Activated CD4-positive, alpha-beta T cell treated with anti-CD3 and anti-CD28 coated beads, Interleukin-2, amount 10 ng/mL, durations not matched to agents 7 days and 5 days (primary cell): ENCODE data around the gene PCBD2. TPM values are rescaled to one million over a fixed set of nuclear protein-coding genes. Genes with fewer than 3 reads are reported as not detected.
"Not testable (repeated sequence)": the region's sequence is repeated elsewhere in the genome, so short reads cannot be mapped to it uniquely, and the experiment has no call there.

Experiments
- CTCF ChIA-PET: fragments of 350-600 bp; sonication (Branson Sonifier 250); formaldehyde crosslinking; loops from one replicate; lab custom pipeline; 2021; ENCODE audit warnings: antibody characterized with exemption; lab: Charles Lee
- POLR2A ChIA-PET: fragments of 350-600 bp; sonication (Branson Sonifier 250); formaldehyde crosslinking; loops from one replicate; lab custom pipeline; 2021; ENCODE audit warnings: antibody characterized with exemption; lab: Charles Lee
- DNase-seq: peaks from one replicate; pipeline ENCODE4 v3.0.0-alpha.2; 2020
- H3K27ac Mint-ChIP-seq: one replicate; pipeline ENCODE4 v1.8.0; 2021; ENCODE audit warnings: mild to moderate bottlenecking, moderate library complexity, mixed read lengths
- H3K27me3 Mint-ChIP-seq: one replicate; pipeline ENCODE4 v1.8.0; 2021; ENCODE audit warnings: mixed read lengths
- H3K36me3 Mint-ChIP-seq: one replicate; pipeline ENCODE4 v1.8.0; 2021; ENCODE audit warnings: low read depth, mixed read lengths
- H3K4me1 Mint-ChIP-seq: one replicate; pipeline ENCODE4 v1.8.0; 2021; ENCODE audit warnings: mixed read lengths
- H3K4me3 Mint-ChIP-seq: one replicate; pipeline ENCODE4 v1.8.0; 2021; ENCODE audit warnings: mild to moderate bottlenecking, moderate library complexity, mixed read lengths
- H3K9me3 Mint-ChIP-seq: one replicate; pipeline ENCODE4 v1.8.0; 2021; ENCODE audit warnings: mixed read lengths
- total RNA-seq, 2 experiments: library from RNA; stranded (reverse); gene quantifications; one replicate each; pipeline ENCODE4 v1.2.3, GENCODE V29; 2021

The PCBD2 gene
- total RNA-seq, 2 experiments from 2014 or later = 15.4 to 15.7 TPM

GRCh38 chr5:134997015-134997414, 92.1 kb downstream of the PCBD2 start:
- H3K27ac Mint-ChIP-seq = no peak overlapping the region
- POLR2A ChIA-PET = no interaction called here
- no peaks in the 10 kb centered on the region for H3K36me3 Mint-ChIP-seq
- no peaks in the 10 kb centered on the region for H3K4me1 Mint-ChIP-seq
- no peaks in the 10 kb centered on the region for H3K9me3 Mint-ChIP-seq
- DNase-seq = no peak
- no peak overlapping the region for H3K4me3 Mint-ChIP-seq
- no peaks in the 10 kb centered on the region for H3K27me3 Mint-ChIP-seq
- CTCF ChIA-PET = no interaction called here

GRCh38 chr5:134998068-134998467, 93.1 kb downstream of the PCBD2 start:
- CTCF ChIA-PET, H3K36me3 Mint-ChIP-seq, POLR2A ChIA-PET, H3K27ac Mint-ChIP-seq, H3K4me1 Mint-ChIP-seq, H3K9me3 Mint-ChIP-seq, DNase-seq, H3K27me3 Mint-ChIP-seq, H3K4me3 Mint-ChIP-seq: not testable (repeated sequence)

GRCh38 chr5:135004376-135004775, 99.4 kb downstream of the PCBD2 start:
- no peaks in the 10 kb centered on the region for H3K4me1 Mint-ChIP-seq
- H3K27me3 Mint-ChIP-seq = no peaks in the 10 kb centered on the region
- H3K27ac Mint-ChIP-seq = no peak overlapping the region
- H3K36me3 Mint-ChIP-seq = no peaks in the 10 kb centered on the region
- CTCF ChIA-PET = no interaction called here
- no peak for DNase-seq
- no peak overlapping the region for H3K4me3 Mint-ChIP-seq
- POLR2A ChIA-PET = no interaction called here
- H3K9me3 Mint-ChIP-seq = no peaks in the 10 kb centered on the region

GRCh38 chr5:135005076-135005475, 100.1 kb downstream of the PCBD2 start:
- Mint-ChIP-seq H3K4me1 (no peaks in the 10 kb centered on the region), H3K4me3 (no peak overlapping the region), H3K9me3 (no peaks in the 10 kb centered on the region), H3K27ac (no peak overlapping the region), H3K36me3 (no peaks in the 10 kb centered on the region), H3K27me3 (no peaks in the 10 kb centered on the region)
- DNase-seq = no peak
- POLR2A ChIA-PET = no interaction called here
- CTCF ChIA-PET = interaction anchor here (0.7 kb wide), 1 partner anchor 14 kb away, joined by 3 read pairs; no protein-coding TSS in a partner anchor

GRCh38 chr5:135007305-135007704, 102.4 kb downstream of the PCBD2 start:
- no peak for DNase-seq
- Mint-ChIP-seq H3K9me3 (no peaks in the 10 kb centered on the region), H3K27ac (no peak overlapping the region), H3K27me3 (no peaks in the 10 kb centered on the region), H3K36me3 (no peaks in the 10 kb centered on the region), H3K4me1 (no peaks in the 10 kb centered on the region), H3K4me3 (no peak overlapping the region)
- POLR2A ChIA-PET = no interaction called here
- CTCF ChIA-PET = no interaction called here

- ChIA-PET CTCF (no interaction called here), POLR2A (no interaction called here)
- no peaks in the 10 kb centered on the region for H3K9me3 Mint-ChIP-seq
- no peak overlapping the region for H3K4me3 Mint-ChIP-seq
- no peaks in the 10 kb centered on the region for H3K36me3 Mint-ChIP-seq
- DNase-seq = no peak
- H3K27me3 Mint-ChIP-seq = no peaks in the 10 kb centered on the region
- no peaks in the 10 kb centered on the region for H3K4me1 Mint-ChIP-seq
- H3K27ac Mint-ChIP-seq = no peak overlapping the region
Observed at GRCh38 chr5:135007749-135008363, 102.9 kb downstream of the PCBD2 start.

GRCh38 chr5:135008556-135008955, 103.6 kb downstream of the PCBD2 start:
- no peak for DNase-seq
- Mint-ChIP-seq H3K27ac (no peak overlapping the region), H3K36me3 (no peaks in the 10 kb centered on the region), H3K27me3 (no peaks in the 10 kb centered on the region), H3K4me1 (no peaks in the 10 kb centered on the region), H3K4me3 (no peak overlapping the region), H3K9me3 (no peaks in the 10 kb centered on the region)
- ChIA-PET CTCF (no interaction called here), POLR2A (no interaction called here)

GRCh38 chr5:135008981-135009735, 104.2 kb downstream of the PCBD2 start:
- no peaks in the 10 kb centered on the region for H3K4me1 Mint-ChIP-seq
- H3K9me3 Mint-ChIP-seq = no peaks in the 10 kb centered on the region
- H3K27me3 Mint-ChIP-seq = no peaks in the 10 kb centered on the region
- CTCF ChIA-PET = no interaction called here
- POLR2A ChIA-PET = no interaction called here
- H3K4me3 Mint-ChIP-seq = no peak overlapping the region
- no peaks in the 10 kb centered on the region for H3K36me3 Mint-ChIP-seq
- H3K27ac Mint-ChIP-seq = no peak overlapping the region
- no peak for DNase-seq

- POLR2A ChIA-PET = no interaction called here
- no peaks in the 10 kb centered on the region for H3K36me3 Mint-ChIP-seq
- H3K9me3 Mint-ChIP-seq = no peaks in the 10 kb centered on the region
- H3K27me3 Mint-ChIP-seq = no peaks in the 10 kb centered on the region
- no peak overlapping the region for H3K4me3 Mint-ChIP-seq
- no peak overlapping the region for H3K27ac Mint-ChIP-seq
- CTCF ChIA-PET = interaction anchor here (1.0 to 1.2 kb wide), 2 partner anchors 10 to 100 kb away, joined by 3 read pairs; no protein-coding TSS in a partner anchor
- no peaks in the 10 kb centered on the region for H3K4me1 Mint-ChIP-seq
- no peak for DNase-seq
Observed at GRCh38 chr5:135009736-135010501, 105.0 kb downstream of the PCBD2 start.

- DNase-seq = no peak
- H3K9me3 Mint-ChIP-seq = no peaks in the 10 kb centered on the region
- CTCF ChIA-PET = interaction anchor here (1.0 to 1.2 kb wide), 2 partner anchors 9 to 99 kb away, joined by 3 read pairs; no protein-coding TSS in a partner anchor
- H3K27ac Mint-ChIP-seq = no peak overlapping the region
- no peaks in the 10 kb centered on the region for H3K4me1 Mint-ChIP-seq
- H3K27me3 Mint-ChIP-seq = no peaks in the 10 kb centered on the region
- POLR2A ChIA-PET = no interaction called here
- H3K36me3 Mint-ChIP-seq = no peaks in the 10 kb centered on the region
- no peak overlapping the region for H3K4me3 Mint-ChIP-seq
Observed at GRCh38 chr5:135010502-135011354, 105.8 kb downstream of the PCBD2 start.

- ChIA-PET CTCF (no interaction called here), POLR2A (no interaction called here)
- Mint-ChIP-seq H3K4me3 (no peak overlapping the region), H3K36me3 (no peaks in the 10 kb centered on the region), H3K4me1 (no peaks in the 10 kb centered on the region), H3K9me3 (no peaks in the 10 kb centered on the region), H3K27me3 (no peaks in the 10 kb centered on the region), H3K27ac (no peak overlapping the region)
- DNase-seq = no peak
Observed at GRCh38 chr5:135011355-135012032, 106.6 kb downstream of the PCBD2 start.

- POLR2A ChIA-PET = no interaction called here
- H3K4me1 Mint-ChIP-seq = no peaks in the 10 kb centered on the region
- no peak overlapping the region for H3K27ac Mint-ChIP-seq
- DNase-seq = no peak
- CTCF ChIA-PET = no interaction called here
- no peaks in the 10 kb centered on the region for H3K27me3 Mint-ChIP-seq
- H3K9me3 Mint-ChIP-seq = no peaks in the 10 kb centered on the region
- H3K36me3 Mint-ChIP-seq = no peaks in the 10 kb centered on the region
- H3K4me3 Mint-ChIP-seq = no peak overlapping the region
Observed at GRCh38 chr5:135012033-135012588, 107.2 kb downstream of the PCBD2 start.
